Esophagus squamous epithelium (tissue), 5 donors: ENCODE data around the gene TTC39B. TPM values are rescaled to one million over a fixed set of nuclear protein-coding genes. Genes with fewer than 3 reads are reported as not detected.

Experiments
- DNase-seq: peaks from one replicate; lab custom pipeline; 2025; lab: John Stamatoyannopoulos, UW
- H3K27ac ChIP-seq, 4 donors: fragments of 200-600 bp; sonication (generic); one replicate each; pipeline ENCODE4 v1.5.1; 2016 to 2019; ENCODE audit warnings: mild to moderate bottlenecking in 1 of 4
- H3K27me3 ChIP-seq, 4 donors: fragments of 200-600 bp; sonication (generic); 1 replicate in 3 of 4; 2 replicates in 1 of 4; pipeline versions ENCODE4 v1.5.1 to v1.6.0; 2017 to 2021; ENCODE audit warnings: antibody characterized with exemption in 1 of 4
- H3K36me3 ChIP-seq, 3 donors: fragments of 200-600 bp; sonication (generic); one replicate each; pipeline ENCODE4 v1.5.1; 2016 to 2019
- H3K4me1 ChIP-seq, 3 donors: fragments of 200-600 bp; sonication (generic); one replicate each; pipeline ENCODE4 v1.5.1; 2017 to 2019
- H3K4me3 ChIP-seq, 4 donors: fragments of 200-600 bp; sonication (generic); 1 replicate in 3 of 4; 2 replicates in 1 of 4; pipeline ENCODE4 v1.5.1; 2016 to 2019; ENCODE audit warnings: mild to moderate bottlenecking in 2 of 4, moderate library complexity in 1 of 4
- H3K9me3 ChIP-seq, 3 donors: fragments of 200-600 bp; sonication (generic); one replicate each; pipeline ENCODE4 v1.5.1; 2016 to 2019
- CTCF ChIP-seq, 6 experiments: fragments of 450-650 bp in 4 of 6; fragments of 200-600 bp in 2 of 6; sonication (generic) in 2 of 6; IDR thresholded peaks; one replicate each; pipeline ENCODE4 v1.5.1; 2016 to 2019; ENCODE audit warnings: antibody characterized with exemption in 6 of 6, mild to moderate bottlenecking in 4 of 6, moderate library complexity in 4 of 6
- POLR2A ChIP-seq, 4 donors: fragments of 450-650 bp; IDR thresholded peaks; one replicate each; pipeline ENCODE4 v1.6.1; 2017; ENCODE audit warnings: antibody characterized with exemption in 4 of 4, mild to moderate bottlenecking in 4 of 4, moderate library complexity in 3 of 4
- WGBS, 2 donors: methylation state at CpG; one replicate each; pipeline ENCODE4 v1.1.5; 2018; 5-methylcytosine and 5-hydroxymethylcytosine counted together
- intact Hi-C: fragments of 100-400 bp; cut with DNase I; formaldehyde crosslinking; loops from one replicate; pipeline ENCODE4 v1.15.0; 2022
- total RNA-seq, 4 donors: library from RNA; depleted of rRNA; stranded (reverse); fragments of >200 nt; gene quantifications; one replicate each; pipeline ENCODE4 v1.1.0, GENCODE V29; 2016
- donor health status: DM: yes; HTN: yes; CAD: no.

TTC39B gene
- total RNA-seq, 4 donors from 2014 or later: 15.8 to 24.3 (median 17.5) TPM

- Histone ChIP-seq H3K27ac (no peak overlapping the region), H3K9me3 (no peaks in the 10 kb centered on the region), H3K4me3 (no peak overlapping the region), H3K27me3 (no peaks in the 10 kb centered on the region), H3K4me1 (peaks cover 0 to 9% (median 0%) of the 10 kb centered on the region in 3 donors), H3K36me3 (no peaks in the 10 kb centered on the region)
- TF ChIP-seq POLR2A (IDR thresholded peaks at IDR 0.05) (no peak), CTCF (IDR thresholded peaks at IDR 0.05) (peak in 5 of 6 experiments; percentile 12 to 39 (median 28))
- WGBS, 2 donors: 57 to 66% methylated on average over 6 to 9 of the region's 9 CpGs
- intact Hi-C loops: loop anchor here (10.0 kb wide), 1 partner anchor 137 kb away; no protein-coding TSS in a partner anchor
- DNase-seq: no peak
Measured at GRCh38 chr9:15277400-15278090, 29.5 kb downstream of the TTC39B start.

- no peak for DNase-seq
- Histone ChIP-seq H3K4me1 (peaks cover 0 to 9% (median 0%) of the 10 kb centered on the region in 3 donors), H3K4me3 (no peak overlapping the region), H3K36me3 (no peaks in the 10 kb centered on the region), H3K9me3 (no peaks in the 10 kb centered on the region), H3K27me3 (no peaks in the 10 kb centered on the region), H3K27ac (no peak overlapping the region)
- 70 to 78% methylated on average over 4 of the region's 4 CpGs for WGBS, 2 donors
- TF ChIP-seq POLR2A (IDR thresholded peaks at IDR 0.05) (no peak), CTCF (IDR thresholded peaks at IDR 0.05) (no peak)
- intact Hi-C loops: loop anchor here (10.0 kb wide), 1 partner anchor 138 kb away; no protein-coding TSS in a partner anchor
Measured at GRCh38 chr9:15276328-15276938, 30.6 kb downstream of the TTC39B start.

GRCh38 chr9:15274425-15274824, 32.6 kb downstream of the TTC39B start:
- H3K9me3 ChIP-seq: no peaks in the 10 kb centered on the region
- H3K4me3 ChIP-seq: no peak overlapping the region
- H3K27me3 ChIP-seq: no peaks in the 10 kb centered on the region
- no peak overlapping the region for H3K27ac ChIP-seq
- 79 to 81% methylated on average over 1 of the region's 1 CpG for WGBS, 2 donors
- H3K4me1 ChIP-seq: peaks cover 0 to 9% (median 0%) of the 10 kb centered on the region in 3 donors
- intact Hi-C loops: loop anchor here (10.0 kb wide), 1 partner anchor 140 kb away; no protein-coding TSS in a partner anchor
- TF ChIP-seq POLR2A (IDR thresholded peaks at IDR 0.05) (no peak), CTCF (IDR thresholded peaks at IDR 0.05) (no peak)
- peaks cover 0 to 5% (median 0%) of the 10 kb centered on the region in 3 donors for H3K36me3 ChIP-seq
- no peak for DNase-seq

- WGBS, 2 donors: 56 to 67% methylated on average over 3 of the region's 3 CpGs
- Histone ChIP-seq H3K9me3 (no peaks in the 10 kb centered on the region), H3K36me3 (peaks cover 0 to 5% (median 0%) of the 10 kb centered on the region in 3 donors), H3K27me3 (no peaks in the 10 kb centered on the region), H3K4me1 (peaks cover 0 to 9% (median 0%) of the 10 kb centered on the region in 3 donors), H3K27ac (no peak overlapping the region), H3K4me3 (no peak overlapping the region)
- no peak for DNase-seq
- intact Hi-C loops: loop anchor here (10.0 kb wide), 1 partner anchor 142 kb away; no protein-coding TSS in a partner anchor
- TF ChIP-seq CTCF (IDR thresholded peaks at IDR 0.05): no peak
- no peak for TF ChIP-seq POLR2A (IDR thresholded peaks at IDR 0.05)
Measured at GRCh38 chr9:15272377-15272928, 34.6 kb downstream of the TTC39B start.
